ENCODE measurements around the gene BSN.

The BSN gene

GRCh38 chr3:49700014-49700413, 145.7 kb downstream of the BSN start:
- DNase-seq (ENCODE audit: low spot score) = no peak

DNA sequence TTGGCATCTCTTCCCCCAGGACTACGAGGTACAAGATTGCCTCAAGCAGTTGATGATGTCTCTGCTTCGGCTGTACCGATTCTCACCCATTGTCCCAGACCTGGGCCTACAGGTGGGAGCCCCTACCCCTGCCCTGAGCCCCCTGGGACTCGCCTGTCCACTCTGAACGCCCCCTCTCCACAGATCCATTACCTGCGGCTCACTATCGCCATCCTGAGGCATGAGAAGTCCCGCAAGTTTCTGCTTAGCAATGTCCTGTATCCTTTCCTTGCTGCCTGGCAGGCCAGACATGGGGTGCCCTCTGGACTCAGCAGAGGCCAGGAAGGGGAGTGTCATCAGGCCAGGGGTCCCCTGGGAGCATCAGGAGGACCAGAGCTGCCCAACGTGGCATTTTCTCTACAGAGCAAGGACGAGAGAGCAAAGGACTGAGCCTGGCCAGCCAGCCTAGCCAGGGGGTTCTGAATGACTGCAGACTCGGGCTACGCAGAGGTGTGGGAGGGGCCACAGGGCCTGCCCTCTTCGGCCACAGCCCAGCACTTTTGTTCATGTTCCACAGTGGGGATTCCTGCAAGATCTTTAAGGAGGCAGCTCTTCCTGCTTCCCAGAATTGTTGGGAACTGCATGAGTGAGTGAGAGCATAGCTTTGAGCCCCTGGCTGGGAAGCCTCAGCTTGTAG, 146.3 kb downstream of the BSN start:
- no peak for DNase-seq (ENCODE audit: low spot score)

DNA sequence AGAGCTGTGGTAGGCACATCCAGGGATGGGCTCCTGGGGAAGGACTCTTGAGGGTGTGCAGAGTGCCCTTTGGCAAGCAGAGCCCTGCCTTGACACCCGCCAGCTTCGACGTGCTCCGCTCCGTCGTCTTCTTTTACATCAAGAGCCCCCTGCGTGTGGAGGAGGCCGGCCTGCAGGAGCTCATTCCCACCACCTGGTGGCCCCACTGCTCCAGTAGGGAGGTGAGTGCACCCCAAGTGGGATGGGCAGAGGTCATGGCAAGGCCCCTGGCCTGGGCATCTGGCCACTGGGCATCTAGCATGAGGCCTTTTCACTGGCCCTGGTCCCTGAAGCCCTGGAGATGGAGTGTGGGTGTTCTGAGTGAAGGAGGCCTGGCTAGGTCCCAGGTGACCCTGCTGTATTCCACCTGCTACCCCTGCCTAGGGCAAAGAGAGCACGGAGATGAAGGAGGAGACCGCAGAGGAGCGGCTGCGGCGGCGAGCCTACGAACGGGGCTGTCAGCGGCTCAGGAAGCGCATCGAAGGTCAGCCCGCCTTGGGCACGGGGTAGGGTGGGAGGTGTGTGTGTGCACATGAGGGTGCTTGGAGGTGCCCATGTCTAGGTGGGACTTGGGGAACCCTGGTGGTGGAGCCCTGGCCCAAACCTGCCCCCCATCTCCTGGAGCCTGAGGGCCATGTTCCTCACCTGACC, 147.3 kb downstream of the BSN start:
- no peak for DNase-seq (ENCODE audit: low spot score)

GRCh38 chr3:49702672-49703071, 148.4 kb downstream of the BSN start:
- no peak for DNase-seq (ENCODE audit: low spot score)

DNA sequence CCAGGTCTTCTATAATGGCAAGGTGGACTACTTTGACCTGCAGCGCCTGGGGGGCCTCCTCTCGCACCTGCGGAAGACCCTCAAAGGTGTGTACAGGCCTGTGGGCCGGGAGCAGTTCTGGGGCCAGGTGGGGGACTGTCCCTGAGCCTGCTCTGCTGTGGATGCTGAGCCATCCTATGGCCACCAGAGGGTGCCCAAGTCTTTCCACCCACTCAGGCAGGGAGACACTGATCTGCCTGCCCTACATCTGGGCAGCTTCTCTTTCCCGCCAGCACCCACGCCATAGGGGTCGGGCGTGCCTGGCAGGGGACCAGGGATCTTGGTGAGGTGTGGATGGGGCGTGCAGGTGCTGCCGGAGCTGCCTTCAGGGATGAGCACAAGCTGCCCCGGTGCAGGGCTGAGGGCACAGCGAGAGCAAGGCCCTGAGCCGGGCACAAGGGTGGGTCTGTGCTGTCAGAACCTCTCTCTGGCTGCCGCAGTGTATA, 149.2 kb downstream of the BSN start:
- peak; percentile 89 for DNase-seq (ENCODE audit: low spot score)

- DNase-seq (ENCODE audit: low spot score) = no peak
Measured at GRCh38 chr3:49703956-49704355, 149.7 kb downstream of the BSN start.

- DNase-seq (ENCODE audit: low spot score) = no peak
Measured at GRCh38 chr3:49704629-49705028, 150.4 kb downstream of the BSN start.

GRCh38 chr3:49705390-49705960, 151.2 kb downstream of the BSN start:
- no peak for DNase-seq (ENCODE audit: low spot score)

GRCh38 chr3:49706456-49707112, 152.3 kb downstream of the BSN start:
- no peak for DNase-seq (ENCODE audit: low spot score)

DNA sequence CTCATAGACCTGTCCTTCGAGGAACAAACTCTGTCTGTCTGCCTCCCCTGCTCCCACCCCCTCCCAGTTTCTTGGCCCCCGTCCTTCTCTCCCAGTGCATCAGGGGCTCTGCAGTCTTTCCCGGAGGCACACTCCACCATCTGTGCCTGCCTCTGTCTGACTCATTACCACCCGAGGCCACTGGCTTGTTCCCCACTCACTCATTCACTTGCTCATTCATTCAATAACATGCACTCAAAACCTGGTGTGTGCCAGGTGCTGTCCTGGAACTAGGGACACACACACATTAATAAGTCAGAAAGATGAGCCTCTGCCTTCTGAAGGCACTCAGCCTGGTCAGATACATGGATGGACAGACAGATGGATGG, 152.8 kb downstream of the BSN start:
- no peak for DNase-seq (ENCODE audit: low spot score)

DNA sequence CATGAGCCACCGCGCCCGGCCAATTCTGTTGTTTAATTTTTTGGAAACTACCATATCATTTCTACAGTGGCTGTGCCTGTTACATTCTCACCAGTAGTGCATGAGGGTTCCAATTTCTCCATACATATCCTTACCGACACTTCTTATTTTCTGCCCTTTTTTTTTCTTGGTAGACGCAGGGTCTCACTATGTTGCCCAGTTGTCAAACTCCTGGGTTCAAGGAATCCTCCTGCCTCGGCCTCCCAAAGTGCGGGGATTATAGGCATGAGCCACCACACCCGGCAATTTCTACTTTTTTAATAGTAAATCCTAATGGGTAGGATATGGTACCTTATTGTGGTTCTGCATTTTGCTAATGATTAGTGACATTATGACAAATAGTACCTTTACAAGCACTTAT, 155.6 kb downstream of the BSN start:
- no peak for DNase-seq (ENCODE audit: low spot score)

DNA sequence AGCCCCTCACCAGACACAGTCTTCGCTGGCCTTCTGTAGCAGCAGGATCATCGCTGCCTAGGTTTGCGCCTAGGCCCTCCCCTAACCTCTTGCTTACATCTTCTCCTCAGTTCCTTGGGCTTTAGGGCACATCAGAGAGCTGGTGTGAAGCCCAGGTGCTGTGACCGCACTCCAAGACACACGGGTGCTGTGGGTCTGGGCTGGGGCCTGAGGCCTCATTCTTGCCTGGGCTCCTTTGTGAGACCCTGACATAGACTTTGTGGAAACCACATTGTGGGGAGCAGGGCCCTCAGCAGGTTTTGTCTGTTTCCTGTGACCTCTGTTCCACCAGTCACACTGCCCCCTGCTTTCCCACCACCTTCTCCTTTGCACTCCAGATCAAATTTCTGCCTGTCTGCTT, 157.2 kb downstream of the BSN start:
- no peak for DNase-seq (ENCODE audit: low spot score)

DNA sequence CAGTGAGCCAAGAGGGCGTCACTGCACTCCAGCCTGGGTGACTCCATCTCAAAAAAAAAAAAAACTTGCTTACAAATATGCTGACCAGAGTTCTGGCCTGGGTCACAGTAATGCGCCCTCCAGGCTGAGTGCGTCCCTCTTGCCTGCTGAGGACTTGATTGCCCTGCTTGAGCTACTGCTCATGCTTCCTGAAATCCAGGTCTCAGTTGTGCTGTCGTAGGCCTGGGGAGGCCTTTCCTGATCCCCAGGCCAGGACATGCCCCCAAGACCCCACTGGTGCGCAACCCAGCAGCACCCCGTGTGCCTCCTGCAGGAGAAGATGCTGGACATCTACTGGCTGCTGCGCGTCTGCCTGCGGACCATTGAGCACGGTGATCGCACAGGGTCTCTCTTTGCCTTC, 157.9 kb downstream of the BSN start:
- DNase-seq (ENCODE audit: low spot score) = no peak

DNA sequence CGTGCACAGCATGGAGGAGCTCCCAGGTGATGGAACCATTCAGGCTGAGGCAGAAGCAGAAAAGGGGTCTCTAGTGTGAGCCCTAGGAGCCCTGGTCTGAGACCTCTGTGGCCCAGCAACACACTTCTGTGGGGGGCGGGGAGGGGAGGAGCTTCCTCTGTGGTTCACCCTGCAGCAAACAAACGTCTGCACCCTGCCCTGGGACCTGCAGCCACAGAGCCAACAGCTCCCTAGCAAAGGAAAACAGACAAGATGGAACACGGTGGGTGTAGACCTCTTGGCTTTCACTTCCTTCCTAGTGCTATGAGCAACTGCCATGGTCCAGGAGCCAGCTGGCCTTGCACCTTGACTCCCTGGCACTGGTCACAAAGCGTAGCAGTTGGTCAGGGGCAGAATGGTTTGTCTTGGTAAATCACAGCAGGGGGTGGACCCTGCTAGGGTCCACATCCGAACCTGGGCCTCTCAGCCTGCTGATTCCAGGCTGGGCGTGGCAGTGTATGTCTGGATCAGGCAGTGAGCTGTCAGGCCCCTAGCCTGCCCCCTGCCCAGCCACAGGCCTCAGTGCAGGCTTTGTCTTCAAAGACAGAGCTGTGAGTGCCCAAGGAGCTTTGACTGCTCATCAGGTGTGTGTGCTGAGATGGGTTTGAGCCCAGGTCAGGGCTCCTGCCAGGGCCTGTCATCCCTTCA, 158.5 kb downstream of the BSN start:
- DNase-seq (ENCODE audit: low spot score) = no peak

- DNase-seq (ENCODE audit: low spot score) = no peak
Measured at GRCh38 chr3:49713336-49714105, 159.2 kb downstream of the BSN start.

DNA sequence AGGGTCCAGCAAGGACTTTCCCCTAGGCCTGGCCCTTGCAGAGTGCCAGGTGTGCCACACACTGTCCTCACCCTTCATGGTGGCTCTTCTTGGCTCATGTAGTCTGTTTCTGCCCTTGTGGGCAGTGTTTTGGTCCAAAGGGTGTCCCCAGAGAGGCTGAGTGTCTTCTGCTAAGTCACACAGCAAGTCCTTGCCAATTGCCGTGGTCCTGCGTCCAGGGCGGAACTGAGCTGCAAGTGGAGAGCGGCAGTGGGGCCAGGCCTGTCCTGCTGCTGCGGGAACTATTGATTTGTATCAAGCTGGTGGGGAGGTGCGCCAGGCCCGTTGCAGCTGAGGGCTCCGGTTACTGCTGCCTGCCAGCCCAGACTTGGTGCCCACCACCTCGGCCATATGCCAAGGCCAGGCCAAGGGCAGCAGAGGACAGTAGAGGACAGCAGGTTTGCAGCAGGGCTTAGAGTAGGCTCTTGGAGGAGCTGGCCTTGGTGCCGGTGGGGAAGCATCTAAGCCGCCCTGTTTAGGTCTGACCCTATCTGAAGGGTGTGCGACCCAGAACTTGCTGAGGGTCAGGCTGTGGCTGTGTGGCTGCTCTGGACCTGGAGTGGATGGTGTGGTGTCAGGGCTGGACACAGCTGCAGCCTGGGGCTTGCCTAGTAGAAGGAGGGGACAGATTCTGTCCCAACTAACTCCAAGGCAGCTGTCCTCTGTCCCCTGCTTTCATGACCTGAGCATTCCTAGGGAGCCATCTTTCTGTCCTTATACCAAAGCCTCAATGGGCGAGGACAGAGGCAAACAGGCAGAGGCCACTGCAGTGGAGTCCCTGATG, 160.7 kb downstream of the BSN start:
- DNase-seq (ENCODE audit: low spot score) = no peak

GRCh38 chr3:49715611-49716121, 161.4 kb downstream of the BSN start:
- DNase-seq (ENCODE audit: low spot score) = no peak

- no peak for DNase-seq (ENCODE audit: low spot score)
Measured at GRCh38 chr3:49716169-49716568, 161.9 kb downstream of the BSN start.

GRCh38 chr3:49716691-49717210, 162.5 kb downstream of the BSN start:
- DNase-seq (ENCODE audit: low spot score) = no peak
